Fibroblast of pulmonary artery (primary cell): ENCODE measurements around the gene TTC13.

Source experiments
- DNase-seq: peaks from one replicate; pipeline ENCODE4 v3.0.0-alpha.2; 2010; ENCODE audit warnings: low read depth
- H3K4me3 ChIP-seq: replicated peaks from 2 replicates; pipeline ENCODE4 v1.5.1; 2011; ENCODE audit warnings: low read depth, mild to moderate bottlenecking, control low read depth, low read length, moderate library complexity
- CTCF ChIP-seq: IDR thresholded peaks from 2 replicates; pipeline ENCODE4 v1.5.1; 2011; ENCODE audit warnings: mild to moderate bottlenecking, control low read depth, low read length, inconsistent platforms; ENCODE audit errors: missing control alignments

TTC13 gene

GRCh38 chr1:230869500-230869899, 109.2 kb downstream of the TTC13 start:
- peak; percentile 67 for DNase-seq
- no peak for TF ChIP-seq CTCF
- H3K4me3 ChIP-seq: no peak overlapping the region

- peak overlapping the region; percentile 79 for H3K4me3 ChIP-seq
- peak; percentile 39 for DNase-seq
- TF ChIP-seq CTCF: no peak
Observed at GRCh38 chr1:230868736-230869385, 109.8 kb downstream of the TTC13 start.

GRCh38 chr1:230867903-230868735, 110.5 kb downstream of the TTC13 start, which contains the start of gene C1orf198:
C1orf198 (minus strand) TSS chr1:230868521; CDS start chr1:230868512, 9 bp downstream.
- peak within 1 kb of the TSS; percentile 79 for H3K4me3 ChIP-seq
- TF ChIP-seq CTCF: no peak
- DNase-seq: peak; percentile 39

GRCh38 chr1:230867101-230867902, 111.4 kb downstream of the TTC13 start:
- TF ChIP-seq CTCF: no peak

GRCh38 chr1:230866171-230867070, 112.2 kb downstream of the TTC13 start:
- TF ChIP-seq CTCF: no peak
- peak overlapping the region; percentile 79 for H3K4me3 ChIP-seq
- DNase-seq: no peak

More at GRCh38 chr1:230867101-230867902, 111.4 kb downstream of the TTC13 start:
- H3K4me3 ChIP-seq: peak overlapping the region; percentile 79
- no peak for DNase-seq

- DNase-seq: no peak
- H3K4me3 ChIP-seq: no peak overlapping the region
- no peak for TF ChIP-seq CTCF
Observed at GRCh38 chr1:230865062-230865817, 113.4 kb downstream of the TTC13 start.
